H9 (cell line): ENCODE results near the gene GABBR2. TPM values are rescaled to one million over a fixed set of nuclear protein-coding genes. Genes with fewer than 3 reads are reported as not detected.

Experiments
- DNase-seq: peaks from one replicate; pipeline ENCODE4 v3.0.0-alpha.2; 2017
- H2AFZ ChIP-seq: one replicate; pipeline ENCODE4 v1.6.1; 2013; ENCODE audit warnings: mild to moderate bottlenecking, low read length, control low read depth, moderate library complexity
- H2AK5ac ChIP-seq: 2 replicates; pipeline ENCODE4 v1.6.1; 2013; ENCODE audit warnings: low read length, control low read depth, mixed read lengths; ENCODE audit not compliant: insufficient read length
- H2BK120ac ChIP-seq: one replicate; pipeline ENCODE4 v1.6.1; 2013; ENCODE audit warnings: low read depth, mild to moderate bottlenecking, low read length, control low read depth, inconsistent platforms; ENCODE audit not compliant: poor library complexity, severe bottlenecking
- H2BK12ac ChIP-seq: 2 replicates; pipeline ENCODE4 v1.6.1; 2013; ENCODE audit warnings: low read length, control low read depth, mixed read lengths, low read depth; ENCODE audit not compliant: insufficient read length
- H2BK15ac ChIP-seq: 2 replicates; pipeline ENCODE4 v1.6.1; 2013; ENCODE audit warnings: low read depth, low read length, control low read depth
- H2BK20ac ChIP-seq: one replicate; pipeline ENCODE4 v1.6.1; 2013; ENCODE audit warnings: low read depth, mild to moderate bottlenecking, low read length, control low read depth, inconsistent platforms; ENCODE audit not compliant: poor library complexity, severe bottlenecking
- H2BK5ac ChIP-seq: 2 replicates; pipeline ENCODE4 v1.6.1; 2013; ENCODE audit warnings: low read length, control low read depth, mixed read lengths; ENCODE audit not compliant: insufficient read length
- H3K14ac ChIP-seq: 2 replicates; pipeline ENCODE4 v1.6.1; 2013; ENCODE audit warnings: low read length, control low read depth; ENCODE audit not compliant: insufficient read depth
- H3K18ac ChIP-seq: 2 replicates; pipeline ENCODE4 v1.6.1; 2013; ENCODE audit warnings: low read depth, mild to moderate bottlenecking, mixed read lengths, low read length, control low read depth; ENCODE audit not compliant: insufficient read length
- H3K23ac ChIP-seq: 2 replicates; pipeline ENCODE4 v1.6.1; 2013; ENCODE audit warnings: low read length, control low read depth, mixed read lengths, low read depth; ENCODE audit not compliant: insufficient read length
- H3K23me2 ChIP-seq: 2 replicates; pipeline ENCODE4 v1.6.1; 2013; ENCODE audit warnings: low read depth, mild to moderate bottlenecking, mixed read lengths, low read length, control low read depth; ENCODE audit not compliant: insufficient read length, poor library complexity, severe bottlenecking
- H3K27ac ChIP-seq: 2 replicates; pipeline ENCODE4 v1.5.1; 2013; ENCODE audit warnings: low read length, control low read depth, mixed read lengths, low read depth; ENCODE audit not compliant: insufficient read length
- H3K27me3 ChIP-seq: 2 replicates; pipeline ENCODE4 v1.6.1; 2013; ENCODE audit warnings: low read length, control low read depth, inconsistent platforms; ENCODE audit not compliant: insufficient read depth
- H3K4ac ChIP-seq: 2 replicates; pipeline ENCODE4 v1.6.1; 2013; ENCODE audit warnings: low read depth, mild to moderate bottlenecking, control low read depth, inconsistent platforms, low read length, moderate library complexity
- H3K4me1 ChIP-seq: 2 replicates; pipeline ENCODE4 v1.6.1; 2013; ENCODE audit warnings: low read length, control low read depth, inconsistent platforms; ENCODE audit not compliant: insufficient read depth
- H3K4me2 ChIP-seq: 2 replicates; pipeline ENCODE4 v1.6.1; 2013; ENCODE audit warnings: low read length, control low read depth, mixed read lengths; ENCODE audit not compliant: insufficient read length, insufficient read depth
- H3K56ac ChIP-seq: 2 replicates; pipeline ENCODE4 v1.6.1; 2013; ENCODE audit warnings: low read depth, mild to moderate bottlenecking, mixed read lengths, low read length, control low read depth; ENCODE audit not compliant: insufficient read length
- H3K79me1 ChIP-seq: 2 replicates; pipeline ENCODE4 v1.6.1; 2013; ENCODE audit warnings: low read depth, mild to moderate bottlenecking, moderate library complexity, low read length, control low read depth, inconsistent platforms; ENCODE audit not compliant: insufficient read depth, poor library complexity, severe bottlenecking
- H3K79me2 ChIP-seq: 2 replicates; pipeline ENCODE4 v1.6.1; 2013; ENCODE audit warnings: low read length, control low read depth, inconsistent platforms; ENCODE audit not compliant: insufficient read depth
- H3K9ac ChIP-seq: 2 replicates; pipeline ENCODE4 v1.6.1; 2013; ENCODE audit warnings: low read length, control low read depth, mixed read lengths; ENCODE audit not compliant: insufficient read length; ENCODE audit errors: extremely low read depth
- H3K9me3 ChIP-seq: one replicate; pipeline ENCODE4 v1.6.1; 2013; ENCODE audit warnings: low read depth, low read length, inconsistent platforms; ENCODE audit not compliant: control insufficient read depth
- H3T11ph ChIP-seq: one replicate; pipeline ENCODE4 v1.6.1; 2013; ENCODE audit warnings: mild to moderate bottlenecking, low read length, control low read depth, inconsistent platforms
- H4K20me1 ChIP-seq: one replicate; pipeline ENCODE4 v1.6.1; 2013; ENCODE audit not compliant: control insufficient read depth, insufficient read length, insufficient read depth
- H4K5ac ChIP-seq: 2 replicates; pipeline ENCODE4 v1.6.1; 2013; ENCODE audit warnings: low read depth, mild to moderate bottlenecking, mixed read lengths, low read length, control low read depth; ENCODE audit not compliant: insufficient read length
- H4K8ac ChIP-seq: replicated peaks from 2 replicates; pipeline ENCODE4 v1.6.1; 2013; ENCODE audit warnings: low read length, control low read depth, mixed read lengths, low read depth; ENCODE audit not compliant: insufficient read length
- H4K91ac ChIP-seq: 2 replicates; pipeline ENCODE4 v1.6.1; 2013; ENCODE audit warnings: low read depth, mild to moderate bottlenecking, moderate library complexity, mixed read lengths, low read length, control low read depth; ENCODE audit not compliant: insufficient read length
- H3K27ac Mint-ChIP-seq, 3 experiments: 2 replicates in 2 of 3; 3 replicates in 1 of 3; pipeline ENCODE4 v1.8.0; 2020 to 2021; ENCODE audit warnings: mixed read lengths in 3 of 3, mild to moderate bottlenecking in 1 of 3, moderate library complexity in 1 of 3
- H3K27me3 Mint-ChIP-seq: 2 replicates; pipeline ENCODE4 v1.8.0; 2021; ENCODE audit warnings: low read depth, mild to moderate bottlenecking, moderate library complexity, mixed read lengths
- H3K36me3 Mint-ChIP-seq, 3 experiments: 2 replicates in 2 of 3; 3 replicates in 1 of 3; pipeline ENCODE4 v1.8.0; 2020 to 2021; ENCODE audit warnings: low read depth in 3 of 3, mixed read lengths in 3 of 3; ENCODE audit not compliant: insufficient read depth in 1 of 3
- H3K4me1 Mint-ChIP-seq, 2 experiments: 2 replicates each; pipeline ENCODE4 v1.8.0; 2020; ENCODE audit warnings: mixed read lengths in 2 of 2
- H3K4me3 Mint-ChIP-seq, 2 experiments: 2 replicates in 1 of 2; 3 replicates in 1 of 2; pipeline ENCODE4 v1.8.0; 2020 to 2021; ENCODE audit warnings: mild to moderate bottlenecking in 2 of 2, mixed read lengths in 2 of 2, moderate library complexity in 1 of 2
- H3K9me3 Mint-ChIP-seq, 2 experiments: 2 replicates in 1 of 2; 3 replicates in 1 of 2; pipeline ENCODE4 v1.8.0; 2020; ENCODE audit warnings: mild to moderate bottlenecking in 2 of 2, mixed read lengths in 2 of 2, moderate library complexity in 1 of 2
- WGBS: extraction: QIAGEN DNeasy Blood & Tissue Kit; methylation state at CpG from one replicate; pipeline ENCODE4 v1.1.7; 2013; ENCODE audit warnings: missing lambda C conversion rate, low lambda C conversion rate, mixed read lengths; ENCODE audit not compliant: insufficient read length; ENCODE audit errors: extremely low coverage; 5-methylcytosine and 5-hydroxymethylcytosine counted together
- total RNA-seq: library from RNA; stranded (reverse); gene quantifications from 2 replicates; pipeline ENCODE4 v1.2.1, GENCODE V29; 2021
- TF ChIP-seq, protein P1 (sequence below): fragments of 200-600 bp; sonication (generic); conservative IDR thresholded peaks from 3 replicates; pipeline ENCODE4 v1.8.0; 2021; ENCODE audit warnings: antibody characterized with exemption, mild to moderate bottlenecking

The GABBR2 gene
- total RNA-seq, 1 experiment from 2014 or later = 0.66 TPM

DNA sequence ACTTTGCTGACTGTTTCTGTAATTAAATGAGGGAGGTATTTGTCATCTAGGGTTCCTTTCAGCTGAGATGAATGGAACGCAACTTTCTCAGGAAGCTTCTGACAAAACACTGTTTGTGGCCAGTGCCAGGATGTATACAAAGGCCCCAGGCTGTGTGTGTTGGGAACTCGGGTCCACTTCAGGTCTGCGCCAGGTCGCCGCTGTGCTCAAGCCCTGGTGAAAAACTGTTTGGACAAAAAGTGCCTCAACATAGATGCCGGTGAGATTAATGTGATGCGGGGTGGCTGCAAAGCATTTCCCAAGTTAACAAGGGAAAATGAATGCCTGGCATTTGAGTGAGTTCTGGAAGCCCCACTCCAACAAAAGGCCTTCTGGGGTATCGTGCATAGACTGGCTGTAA lies 156.4 kb downstream of the GABBR2 start:
- H3K4me2 ChIP-seq = no peak overlapping the region

More for the DNA sequence above, 156.4 kb downstream of the GABBR2 start:
- no peak overlapping the region for H2AK5ac ChIP-seq
- no peak overlapping the region for H3K56ac ChIP-seq
- no peak overlapping the region for H3K18ac ChIP-seq
- no peak overlapping the region for H3K27ac ChIP-seq
- H3K9me3 ChIP-seq = no peaks in the 10 kb centered on the region
- H2BK15ac ChIP-seq = no peak overlapping the region
- Mint-ChIP-seq H3K36me3 (no peaks in the 10 kb centered on the region), H3K4me3 (no peak overlapping the region), H3K4me1 (peaks cover 5 to 6% of the 10 kb centered on the region in 2 experiments; a peak in 3 of 4 replicates), H3K27me3 (peaks cover 4% of the 10 kb centered on the region), H3K27ac (no peak overlapping the region), H3K9me3 (no peaks in the 10 kb centered on the region)
- no peak overlapping the region for H4K8ac ChIP-seq
- H3K23me2 ChIP-seq = no peaks in the 10 kb centered on the region
- H2AFZ ChIP-seq = no peak overlapping the region
- H3K79me2 ChIP-seq = no peaks in the 10 kb centered on the region; the same call in 1 of the 2 replicates
- no peak overlapping the region for H4K91ac ChIP-seq
- H2BK20ac ChIP-seq = no peak overlapping the region
- no peak overlapping the region for H3K23ac ChIP-seq
- H4K20me1 ChIP-seq = no peaks in the 10 kb centered on the region
- no peak for DNase-seq
- no peak overlapping the region for H2BK5ac ChIP-seq
- H4K5ac ChIP-seq = no peak overlapping the region
- no peak overlapping the region for H2BK120ac ChIP-seq
- no peaks in the 10 kb centered on the region for H3K4me1 ChIP-seq
- no peak overlapping the region for H3T11ph ChIP-seq
- no peak overlapping the region for H2BK12ac ChIP-seq
- no peak overlapping the region for H3K9ac ChIP-seq
- H3K14ac ChIP-seq = no peak overlapping the region
- no peaks in the 10 kb centered on the region for H3K27me3 ChIP-seq
- TF ChIP-seq, protein P1, sequence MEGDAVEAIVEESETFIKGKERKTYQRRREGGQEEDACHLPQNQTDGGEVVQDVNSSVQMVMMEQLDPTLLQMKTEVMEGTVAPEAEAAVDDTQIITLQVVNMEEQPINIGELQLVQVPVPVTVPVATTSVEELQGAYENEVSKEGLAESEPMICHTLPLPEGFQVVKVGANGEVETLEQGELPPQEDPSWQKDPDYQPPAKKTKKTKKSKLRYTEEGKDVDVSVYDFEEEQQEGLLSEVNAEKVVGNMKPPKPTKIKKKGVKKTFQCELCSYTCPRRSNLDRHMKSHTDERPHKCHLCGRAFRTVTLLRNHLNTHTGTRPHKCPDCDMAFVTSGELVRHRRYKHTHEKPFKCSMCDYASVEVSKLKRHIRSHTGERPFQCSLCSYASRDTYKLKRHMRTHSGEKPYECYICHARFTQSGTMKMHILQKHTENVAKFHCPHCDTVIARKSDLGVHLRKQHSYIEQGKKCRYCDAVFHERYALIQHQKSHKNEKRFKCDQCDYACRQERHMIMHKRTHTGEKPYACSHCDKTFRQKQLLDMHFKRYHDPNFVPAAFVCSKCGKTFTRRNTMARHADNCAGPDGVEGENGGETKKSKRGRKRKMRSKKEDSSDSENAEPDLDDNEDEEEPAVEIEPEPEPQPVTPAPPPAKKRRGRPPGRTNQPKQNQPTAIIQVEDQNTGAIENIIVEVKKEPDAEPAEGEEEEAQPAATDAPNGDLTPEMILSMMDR = no peak
- no CpG with 5 or more reads among the region's 8 CpGs for WGBS
- H3K4ac ChIP-seq = no peak overlapping the region
- no peaks in the 10 kb centered on the region for H3K79me1 ChIP-seq
